ENCODE measurements around the gene SYT14.
"Not testable (repeated sequence)": the region's sequence is repeated elsewhere in the genome, so short reads cannot be mapped to it uniquely, and the experiment has no call there.

Gene SYT14

GRCh38 chr1:209948155-209948554 is 10.1 kb downstream of the SYT14 start:
- no peak for DNase-seq

- no peak for DNase-seq
These were observed 18.1 kb downstream of the SYT14 start for GRCh38 chr1:209956116-209956515.

GRCh38 chr1:209959623-209960022 is 21.6 kb downstream of the SYT14 start:
- no peak for DNase-seq

- DNase-seq: no peak
These were observed 22.9 kb downstream of the SYT14 start for GRCh38 chr1:209960926-209961325.

- no peak for DNase-seq
These were observed 24.4 kb downstream of the SYT14 start for GRCh38 chr1:209962388-209962787.

- no peak for DNase-seq
These were observed 24.8 kb downstream of the SYT14 start for GRCh38 chr1:209962856-209963255.

GRCh38 chr1:209965996-209966395 is 28.0 kb downstream of the SYT14 start:
- DNase-seq: no peak

- DNase-seq: not testable (repeated sequence)
These were observed 40.7 kb downstream of the SYT14 start for GRCh38 chr1:209978721-209979120.

- no peak for DNase-seq
These were observed 45.9 kb downstream of the SYT14 start for GRCh38 chr1:209983953-209984352.

- DNase-seq: no peak
These were observed 47.0 kb downstream of the SYT14 start for GRCh38 chr1:209985002-209985401.

- DNase-seq: no peak
These were observed 50.7 kb downstream of the SYT14 start for GRCh38 chr1:209988706-209989105.

GRCh38 chr1:209989525-209989924 is 51.5 kb downstream of the SYT14 start:
- DNase-seq: peak; percentile 2

- no peak for DNase-seq
These were observed 55.2 kb downstream of the SYT14 start for GRCh38 chr1:209993061-209993830.

- DNase-seq: no peak
These were observed 58.3 kb downstream of the SYT14 start for GRCh38 chr1:209996348-209996747.

- DNase-seq: no peak
These were observed 61.0 kb downstream of the SYT14 start for GRCh38 chr1:209999005-209999404.

GRCh38 chr1:210001751-210002150 is 63.7 kb downstream of the SYT14 start:
- DNase-seq: no peak

- DNase-seq: no peak
These were observed 65.5 kb downstream of the SYT14 start for GRCh38 chr1:210003501-210003900.

GRCh38 chr1:210010161-210010560 is 72.1 kb downstream of the SYT14 start:
- no peak for DNase-seq

GRCh38 chr1:210021145-210021860 is 83.3 kb downstream of the SYT14 start:
- DNase-seq: no peak

GRCh38 chr1:210022044-210022443 is 84.0 kb downstream of the SYT14 start:
- no peak for DNase-seq

GRCh38 chr1:210024282-210024681 is 86.3 kb downstream of the SYT14 start:
- no peak for DNase-seq

- DNase-seq: no peak
These were observed 87.0 kb downstream of the SYT14 start for GRCh38 chr1:210024996-210025395.

- no peak for DNase-seq
These were observed 87.9 kb downstream of the SYT14 start for GRCh38 chr1:210025870-210026269.

- DNase-seq: no peak
These were observed 90.0 kb downstream of the SYT14 start for GRCh38 chr1:210027994-210028393.

GRCh38 chr1:210031473-210031872 is 93.5 kb downstream of the SYT14 start:
- no peak for DNase-seq

Measured in activated CD4-positive, alpha-beta T cell treated with anti-CD3 and anti-CD28 coated beads, Interleukin-2, amount 50 U/mL, for 16 hours (primary cell).